NT2/D1 (cell line): Measurements from ENCODE around the gene DQX1.

Source experiments
- DNase-seq: peaks from one replicate; pipeline ENCODE4 v3.0.0-alpha.2; 2011; ENCODE audit warnings: low read depth, low spot score
- H3K27me3 ChIP-seq: 2 replicates; pipeline ENCODE4 v1.6.0; 2011; ENCODE audit warnings: mild to moderate bottlenecking; ENCODE audit not compliant: insufficient read length, insufficient read depth
- H3K36me3 ChIP-seq: 2 replicates; pipeline ENCODE4 v1.6.1; 2011; ENCODE audit warnings: mild to moderate bottlenecking, low read length, mixed read lengths; ENCODE audit not compliant: insufficient read depth, insufficient read length
- H3K4me1 ChIP-seq: 2 replicates; pipeline ENCODE4 v1.5.1; 2011; ENCODE audit not compliant: insufficient read depth, insufficient read length
- H3K4me3 ChIP-seq: 2 replicates; pipeline ENCODE4 v1.5.1; 2011; ENCODE audit warnings: low read depth; ENCODE audit not compliant: insufficient read length
- H3K9ac ChIP-seq: 2 replicates; pipeline ENCODE4 v1.6.0; 2011; ENCODE audit warnings: low read depth; ENCODE audit not compliant: insufficient read length
- H3K9me3 ChIP-seq: 2 replicates; pipeline ENCODE4 v1.5.1; 2011; ENCODE audit warnings: mild to moderate bottlenecking, low read length; ENCODE audit not compliant: insufficient read depth
- SUZ12 ChIP-seq: IDR thresholded peaks from 2 replicates; pipeline ENCODE4 v1.6.1; 2011; ENCODE audit not compliant: insufficient read length, insufficient read depth; ENCODE audit errors: extremely low read depth
- YY1 ChIP-seq: IDR thresholded peaks from 2 replicates; pipeline ENCODE4 v1.6.1; 2011; ENCODE audit not compliant: insufficient read length, insufficient read depth
- ZNF274 ChIP-seq: IDR thresholded peaks from 2 replicates; pipeline ENCODE4 v1.6.1; 2011; ENCODE audit warnings: mild to moderate bottlenecking, low read depth, low read length

Gene DQX1

DNA sequence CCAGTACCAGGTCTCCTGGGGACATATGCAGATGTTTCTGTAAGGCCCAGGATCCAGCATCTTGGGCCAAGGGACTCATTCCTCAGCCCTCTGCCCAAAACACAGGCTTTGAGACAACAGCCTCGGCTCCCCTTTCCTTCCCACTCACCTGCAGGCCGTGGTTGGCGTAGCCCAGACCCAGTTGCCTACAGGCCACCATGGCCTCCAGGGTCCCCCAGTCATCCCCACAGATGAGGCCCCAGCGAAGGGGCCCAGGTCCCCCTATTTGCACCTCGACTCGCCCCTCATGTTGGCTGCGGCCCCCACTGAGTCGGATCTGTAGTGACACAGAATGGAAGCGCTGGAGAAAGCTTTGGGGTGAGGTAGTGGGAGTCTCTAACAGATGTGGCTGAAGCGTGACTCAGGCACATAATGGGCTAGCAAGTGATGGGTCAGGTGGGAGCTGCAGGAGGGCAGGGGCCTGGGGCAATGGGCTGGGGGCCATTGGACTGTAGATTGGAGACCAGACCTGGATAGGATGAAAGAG, 9.5 kb upstream of the DQX1 start:
- Histone ChIP-seq H3K4me1 (no peaks in the 10 kb centered on the region), H3K36me3 (peaks cover 34% of the 10 kb centered on the region), H3K9ac (no peak overlapping the region), H3K27me3 (no peaks in the 10 kb centered on the region), H3K9me3 (no peaks in the 10 kb centered on the region), H3K4me3 (no peak overlapping the region)
- no peak for DNase-seq
- TF ChIP-seq SUZ12 (no peak), ZNF274 (no peak), YY1 (no peak)

- H3K9ac ChIP-seq: no peak overlapping the region
- no peak for DNase-seq
- H3K27me3 ChIP-seq: no peaks in the 10 kb centered on the region
- TF ChIP-seq ZNF274: no peak
- no peak overlapping the region for H3K4me3 ChIP-seq
- no peaks in the 10 kb centered on the region for H3K4me1 ChIP-seq
- H3K9me3 ChIP-seq: no peaks in the 10 kb centered on the region
- H3K36me3 ChIP-seq: peaks cover 34% of the 10 kb centered on the region
Observed at GRCh38 chr2:74534411-74534810, 8.4 kb upstream of the DQX1 start.

GRCh38 chr2:74533464-74533863, 7.4 kb upstream of the DQX1 start:
- Histone ChIP-seq H3K9ac (no peak overlapping the region), H3K4me3 (no peak overlapping the region), H3K4me1 (no peaks in the 10 kb centered on the region), H3K27me3 (no peaks in the 10 kb centered on the region), H3K36me3 (peaks cover 39% of the 10 kb centered on the region), H3K9me3 (no peaks in the 10 kb centered on the region)
- no peak for DNase-seq
- no peak for TF ChIP-seq ZNF274
- no peak for TF ChIP-seq SUZ12
- TF ChIP-seq YY1: no peak

DNA sequence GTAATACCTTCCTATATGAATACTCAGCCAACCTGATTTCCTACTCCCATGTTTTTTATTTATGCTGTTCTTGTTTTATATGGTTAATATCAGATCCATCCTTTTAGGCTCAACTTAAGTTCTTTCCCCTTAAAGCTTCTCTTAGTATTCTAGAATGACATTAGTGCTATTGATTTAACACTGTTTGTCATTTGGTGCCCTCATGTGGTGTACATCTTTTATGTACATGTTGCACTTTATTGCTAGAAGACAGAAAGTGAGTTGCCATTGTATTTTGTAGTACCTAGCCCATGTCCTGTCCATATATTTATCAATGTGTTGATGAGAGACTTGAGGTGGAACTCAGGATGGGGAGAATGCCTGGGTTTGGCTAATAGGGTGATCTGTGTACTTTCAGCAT, 6.2 kb upstream of the DQX1 start:
- no peak for DNase-seq
- Histone ChIP-seq H3K36me3 (peaks cover 52% of the 10 kb centered on the region), H3K4me3 (no peak overlapping the region)

DNA sequence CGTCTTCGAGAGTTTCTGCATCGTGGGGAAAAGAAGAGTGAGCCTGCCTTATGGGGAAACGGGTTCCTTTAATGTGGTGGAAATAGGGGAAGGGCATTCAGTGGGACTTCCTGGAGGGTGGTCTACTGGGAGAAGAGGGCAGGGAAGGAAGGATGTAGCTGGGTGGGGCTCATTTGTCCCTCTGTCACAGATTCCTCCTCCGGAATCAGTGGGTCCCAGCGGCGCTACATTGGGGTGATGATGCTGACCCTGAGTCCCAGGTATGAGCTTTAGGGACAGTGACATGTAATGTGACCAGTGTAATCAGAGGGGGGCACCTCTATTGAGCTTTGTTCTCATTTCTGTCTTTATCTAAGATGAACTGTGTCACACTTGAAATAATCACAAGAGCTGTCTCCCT, 5.6 kb upstream of the DQX1 start:
- TF ChIP-seq ZNF274 (no peak), YY1 (no peak)
- Histone ChIP-seq H3K4me1 (no peaks in the 10 kb centered on the region), H3K9ac (no peak overlapping the region), H3K9me3 (no peaks in the 10 kb centered on the region), H3K27me3 (no peaks in the 10 kb centered on the region), H3K4me3 (no peak overlapping the region), H3K36me3 (peaks cover 57% of the 10 kb centered on the region)
- no peak for DNase-seq

More for the DNA sequence above, 6.2 kb upstream of the DQX1 start:
- TF ChIP-seq SUZ12: no peak
- no peak for TF ChIP-seq YY1
- TF ChIP-seq ZNF274: no peak
- Histone ChIP-seq H3K4me1 (no peaks in the 10 kb centered on the region), H3K9me3 (no peaks in the 10 kb centered on the region), H3K27me3 (no peaks in the 10 kb centered on the region), H3K9ac (no peak overlapping the region)

GRCh38 chr2:74530239-74531187, 4.5 kb upstream of the DQX1 start:
- Histone ChIP-seq H3K4me1 (no peaks in the 10 kb centered on the region), H3K36me3 (peaks cover 69% of the 10 kb centered on the region), H3K27me3 (no peaks in the 10 kb centered on the region), H3K9me3 (no peaks in the 10 kb centered on the region), H3K9ac (peak overlapping the region; percentile 82), H3K4me3 (peak overlapping the region; percentile 68)
- no peak for DNase-seq
- TF ChIP-seq YY1: no peak
- TF ChIP-seq ZNF274: no peak
- no peak for TF ChIP-seq SUZ12

- Histone ChIP-seq H3K9me3 (no peaks in the 10 kb centered on the region), H3K36me3 (peaks cover 76% of the 10 kb centered on the region), H3K4me1 (no peaks in the 10 kb centered on the region), H3K9ac (peak within 1 kb of the TSS; percentile 100), H3K4me3 (peak within 1 kb of the TSS; percentile 99), H3K27me3 (no peaks in the 10 kb centered on the region)
- TF ChIP-seq SUZ12 (no peak), YY1 (peak; percentile 71), ZNF274 (no peak)
- peak; percentile 99 for DNase-seq
Observed at GRCh38 chr2:74529357-74530238, 3.6 kb upstream of the DQX1 start, which contains the start of the genes AUP1 and HTRA2. Gene AUP1, minus strand, starts transcription at chr2:74529706. Its CDS starts 77 bp downstream, at chr2:74529629. Gene HTRA2, plus strand, starts transcription at chr2:74529933. Its CDS starts 74 bp downstream, at chr2:74530007.
